ENCODE data around the gene THSD4.
"Not testable (repeated sequence)": the region's sequence is repeated elsewhere in the genome, so short reads cannot be mapped to it uniquely, and the experiment has no call there.

Gene THSD4

DNA sequence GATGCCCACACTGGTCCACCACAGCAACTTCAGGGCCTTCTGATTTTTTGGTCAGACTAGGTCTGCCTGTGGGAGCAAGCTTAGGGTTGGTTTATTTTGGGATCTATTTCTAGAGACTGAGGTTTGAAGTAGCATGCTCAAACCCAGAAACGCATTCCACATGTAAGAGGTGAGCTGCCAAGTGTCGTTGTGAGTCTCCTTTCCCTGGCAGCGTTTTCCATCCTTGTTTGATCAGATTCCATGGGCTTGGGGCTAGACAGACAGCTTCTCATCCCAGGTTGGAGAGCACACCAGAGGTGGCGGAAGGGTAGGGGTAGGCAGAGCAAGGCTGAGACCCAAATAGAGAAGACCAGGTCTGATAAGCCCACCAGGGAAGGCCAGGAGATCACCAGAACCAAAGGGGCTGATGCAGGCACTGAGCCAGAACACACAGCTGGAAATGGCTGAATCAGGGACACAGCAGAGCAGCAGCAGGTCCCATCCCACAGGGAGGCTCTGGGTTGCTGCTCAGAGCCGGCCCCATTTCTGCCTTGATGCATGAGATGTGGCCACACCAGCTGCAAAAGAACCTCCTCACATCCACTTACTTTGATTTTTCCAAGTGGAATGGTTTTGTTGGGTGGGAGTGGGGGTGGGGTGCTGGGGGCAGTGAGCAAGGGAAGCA lies 186.8 kb downstream of the THSD4 start:
- DNase-seq: no peak

DNA sequence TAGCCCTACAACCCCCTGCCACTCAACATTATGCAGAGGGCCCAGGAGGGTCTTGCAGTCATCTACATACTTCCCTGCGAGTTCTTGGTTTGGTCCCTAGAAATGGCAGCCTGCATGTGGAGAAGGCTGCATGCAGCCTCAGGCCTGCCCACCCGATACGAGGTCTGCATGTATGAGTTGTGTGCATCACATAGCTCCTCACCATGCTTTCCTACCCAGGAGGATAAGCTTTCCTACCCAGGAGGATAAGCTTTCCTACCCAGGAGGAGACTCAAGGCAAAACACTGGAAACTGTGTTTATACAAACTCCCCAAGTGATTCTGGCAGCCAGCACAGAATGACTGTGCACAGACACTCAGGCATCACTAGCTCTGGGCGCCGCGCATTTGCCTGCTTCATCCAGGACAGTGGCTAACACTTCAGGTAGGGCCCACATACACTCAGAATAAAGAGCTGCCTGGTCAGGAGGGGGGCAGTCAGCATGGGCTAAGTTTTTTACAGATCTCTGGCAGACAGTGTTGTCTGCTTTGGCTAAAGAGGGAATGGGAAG lies 187.7 kb downstream of the THSD4 start:
- DNase-seq: no peak

DNA sequence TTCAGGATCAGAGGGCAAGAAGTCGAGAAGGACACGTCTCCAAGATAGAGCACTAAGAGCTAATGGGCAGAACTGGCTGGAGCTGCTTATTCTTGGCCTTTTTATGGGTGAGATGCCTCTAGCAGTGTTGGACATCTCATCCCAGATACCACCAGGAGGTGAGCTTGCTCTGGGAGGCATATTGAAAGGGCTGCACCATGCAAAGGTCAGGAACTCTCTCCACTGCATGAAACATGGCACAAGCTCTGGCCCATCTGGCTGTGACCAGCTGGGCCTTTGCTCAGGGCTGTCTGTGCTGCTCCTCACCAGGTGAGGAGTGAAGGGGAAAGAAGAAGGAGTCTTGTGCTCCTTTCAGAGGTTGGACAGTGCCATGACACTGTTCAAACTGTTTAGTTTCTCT lies 188.7 kb downstream of the THSD4 start:
- no peak for DNase-seq

DNA sequence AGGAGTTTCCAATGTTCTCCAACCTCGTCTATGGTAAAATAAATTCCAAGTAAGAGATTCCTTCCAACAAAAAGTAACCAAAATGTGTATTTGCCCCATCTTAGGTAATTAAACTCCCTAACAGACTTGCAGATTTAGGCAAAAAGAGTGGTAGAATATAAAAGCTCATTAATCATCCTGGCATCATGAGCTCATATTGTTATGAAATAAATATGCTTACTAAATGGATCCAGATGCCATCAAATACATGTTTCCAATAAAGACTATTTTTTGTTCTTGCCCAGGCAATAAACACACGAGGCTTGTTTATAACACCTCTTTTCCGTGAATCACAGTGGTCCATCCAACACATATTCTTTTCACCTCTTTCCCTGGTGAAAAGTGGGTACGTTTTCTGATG lies 189.4 kb downstream of the THSD4 start:
- DNase-seq: no peak

DNA sequence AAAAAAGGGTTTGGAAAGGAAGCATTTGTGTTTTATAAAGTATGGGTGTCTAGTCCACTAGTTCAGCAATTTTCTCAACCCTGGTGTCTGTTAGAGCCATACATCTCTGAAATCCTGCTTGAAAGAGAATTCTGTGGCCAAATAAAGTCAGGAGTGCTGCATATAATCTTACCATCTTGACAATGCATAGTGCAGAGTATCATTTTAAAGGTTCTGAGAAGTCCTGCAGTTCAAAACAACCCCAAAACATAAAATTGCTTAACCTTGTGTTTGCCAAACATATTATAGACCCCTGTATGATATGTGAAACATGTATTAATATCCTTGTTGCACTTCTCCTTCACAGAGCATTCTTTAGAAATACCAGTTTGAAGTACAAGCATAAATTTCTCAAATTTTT lies 191.3 kb downstream of the THSD4 start:
- no peak for DNase-seq

DNA sequence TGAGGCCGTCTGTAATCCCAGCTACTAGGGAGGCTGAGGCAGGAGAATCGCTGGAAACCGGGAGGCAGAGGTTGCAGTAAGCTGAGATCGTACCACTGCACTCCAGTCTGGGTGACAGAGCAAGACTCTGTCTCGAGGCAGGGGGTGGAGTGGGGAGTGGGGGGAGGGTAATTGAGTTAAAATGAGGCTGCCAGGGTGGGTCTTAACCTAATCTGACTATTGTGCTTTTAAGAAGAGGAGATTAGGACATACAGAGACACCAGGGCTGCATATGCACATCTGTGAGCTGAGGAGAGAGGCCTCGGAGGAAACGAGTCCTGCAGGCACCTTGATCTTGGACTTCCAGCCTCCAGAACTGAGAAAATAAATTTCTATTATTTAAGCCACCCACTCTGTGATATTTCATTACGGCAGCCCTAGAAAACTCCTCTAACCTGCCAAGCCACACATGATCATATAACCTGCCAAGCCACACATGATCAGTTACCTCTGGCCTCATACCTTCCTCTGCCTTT lies 197.0 kb downstream of the THSD4 start:
- DNase-seq: no peak

DNA sequence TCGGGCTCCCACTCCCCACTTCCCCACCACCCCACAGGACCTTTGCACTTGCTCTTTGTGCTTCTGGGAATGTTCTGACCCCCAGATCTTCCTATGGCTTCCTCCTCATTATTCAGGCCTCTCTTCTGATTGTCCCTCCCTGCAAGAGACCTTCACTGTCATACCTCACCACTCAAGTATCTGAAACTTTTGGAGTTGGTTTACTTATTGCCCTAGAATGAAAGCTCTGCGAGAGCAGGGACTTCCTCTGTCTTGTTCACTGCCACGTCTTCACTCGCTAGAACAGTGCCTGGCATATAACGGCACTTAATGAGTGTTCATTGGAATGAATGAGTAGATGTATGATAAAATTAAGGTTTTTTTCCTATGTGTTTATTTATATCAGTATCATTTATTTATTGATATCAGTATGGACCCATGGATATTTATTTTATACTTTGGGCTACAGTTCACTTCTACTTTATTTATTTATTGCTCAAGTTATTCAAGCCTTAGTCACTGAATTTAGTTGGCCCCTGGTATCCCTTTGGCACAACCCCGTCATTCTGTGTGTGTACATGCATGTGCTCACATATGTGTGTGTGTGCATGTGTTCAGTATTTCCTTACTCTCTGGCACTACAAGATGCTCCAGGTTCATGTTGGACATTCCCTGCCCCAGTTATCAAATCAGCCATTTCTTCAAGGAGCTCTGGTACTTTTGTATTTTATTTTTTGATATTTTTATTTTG lies 197.6 kb downstream of the THSD4 start:
- DNase-seq: no peak

DNA sequence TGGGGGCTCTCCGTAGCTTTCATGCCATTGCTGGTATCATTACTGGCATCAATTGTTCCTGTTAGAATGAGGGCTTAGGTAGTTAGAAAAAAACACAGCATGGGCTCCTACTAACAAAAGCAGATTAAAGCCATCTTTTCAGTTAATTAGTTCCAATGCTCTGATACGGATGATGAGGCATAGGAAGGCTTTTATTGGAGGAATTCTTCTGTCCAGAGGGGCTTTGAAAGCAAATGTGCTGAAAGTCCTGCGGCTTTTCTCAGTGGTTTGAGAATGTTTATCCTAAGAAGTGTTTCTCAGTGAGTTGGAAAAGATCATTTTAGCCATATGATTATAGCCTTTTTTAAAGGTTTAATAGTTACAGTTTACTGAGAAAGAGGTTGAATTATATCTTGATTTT lies 198.5 kb downstream of the THSD4 start:
- no peak for DNase-seq

DNA sequence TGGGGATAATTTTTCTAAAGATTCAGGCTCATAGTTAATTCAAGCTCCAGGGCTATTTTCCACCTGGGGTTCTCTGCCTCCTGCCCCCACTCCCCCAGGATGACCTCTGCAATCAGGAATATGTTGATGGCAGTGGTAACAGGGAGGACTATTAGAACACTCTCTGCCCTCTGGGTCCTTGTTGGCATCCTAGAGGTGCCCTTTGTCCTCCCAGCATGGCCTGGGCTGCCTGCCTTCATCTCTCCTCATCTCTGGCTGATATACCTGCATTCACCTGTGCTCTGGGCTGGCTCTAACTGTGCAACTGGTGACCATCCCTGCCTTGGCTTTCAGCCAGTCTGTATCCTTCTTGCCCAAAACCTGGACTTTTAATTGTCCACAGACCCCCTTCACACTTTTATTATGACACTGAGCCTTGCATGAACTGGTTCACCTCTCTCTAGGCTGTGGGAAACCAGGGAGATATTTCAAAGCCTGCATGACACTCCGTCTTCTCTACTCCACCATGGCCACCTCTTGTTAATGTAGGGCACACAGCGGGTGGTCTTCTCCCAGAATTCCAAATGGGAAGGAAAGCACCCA lies 199.8 kb downstream of the THSD4 start:
- no peak for DNase-seq

DNA sequence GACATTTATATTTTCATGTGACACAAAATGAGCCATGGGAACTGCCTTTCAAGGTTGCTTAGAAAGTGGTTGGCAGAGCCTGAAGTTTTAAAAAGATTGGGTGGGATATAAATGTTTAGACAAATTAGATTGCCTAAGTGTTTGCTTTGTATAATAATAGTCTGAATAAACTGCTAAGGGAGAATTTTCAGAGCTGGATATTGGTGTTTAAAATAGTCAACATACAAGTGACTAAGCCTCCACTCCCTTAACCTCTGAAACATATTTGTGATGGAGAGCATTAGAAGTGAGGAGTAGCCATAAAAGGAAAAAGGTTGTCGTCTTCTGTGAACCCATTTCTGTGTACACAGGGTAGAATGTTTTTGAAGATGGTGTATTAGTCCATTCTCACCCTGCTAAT lies 201.6 kb downstream of the THSD4 start:
- DNase-seq: no peak

DNA sequence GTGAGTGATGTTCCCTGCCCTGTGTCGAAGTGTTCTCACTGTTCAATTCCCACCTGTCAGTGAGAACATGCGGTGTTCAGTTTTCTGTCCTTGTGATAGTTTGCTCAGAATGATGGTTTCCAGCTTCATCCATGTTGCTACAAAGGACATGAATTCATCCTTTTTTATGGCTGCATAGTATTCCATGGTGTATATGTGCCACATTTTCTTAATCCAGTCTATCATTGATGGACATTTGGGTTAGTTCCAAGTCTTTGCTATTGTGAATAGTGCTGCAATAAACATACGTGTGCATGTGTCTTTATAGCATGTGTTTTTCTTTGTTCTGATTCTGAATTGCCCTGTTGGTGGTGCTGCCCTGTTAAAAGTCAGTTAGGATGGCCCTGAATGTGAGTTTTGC lies 204.2 kb downstream of the THSD4 start:
- DNase-seq: not testable (repeated sequence)

DNA sequence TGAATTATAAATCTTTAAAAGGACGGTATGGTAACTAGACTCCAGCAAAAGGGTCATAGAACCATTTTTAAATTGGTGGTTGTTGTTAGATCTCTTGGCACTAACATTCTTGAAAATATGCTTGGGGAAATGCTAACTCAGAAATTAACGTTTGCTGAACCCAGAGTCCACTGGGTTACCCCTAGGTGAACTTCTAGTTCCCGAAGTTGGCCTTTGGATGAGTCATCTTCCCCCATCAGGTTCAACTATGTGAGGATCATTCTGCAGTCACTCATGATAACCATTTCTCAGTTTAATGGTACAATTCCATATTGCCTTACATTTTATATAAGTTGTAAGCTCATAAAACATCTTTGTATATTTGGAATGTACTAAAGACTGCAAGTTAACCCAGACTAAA lies 204.7 kb downstream of the THSD4 start:
- no peak for DNase-seq

DNA sequence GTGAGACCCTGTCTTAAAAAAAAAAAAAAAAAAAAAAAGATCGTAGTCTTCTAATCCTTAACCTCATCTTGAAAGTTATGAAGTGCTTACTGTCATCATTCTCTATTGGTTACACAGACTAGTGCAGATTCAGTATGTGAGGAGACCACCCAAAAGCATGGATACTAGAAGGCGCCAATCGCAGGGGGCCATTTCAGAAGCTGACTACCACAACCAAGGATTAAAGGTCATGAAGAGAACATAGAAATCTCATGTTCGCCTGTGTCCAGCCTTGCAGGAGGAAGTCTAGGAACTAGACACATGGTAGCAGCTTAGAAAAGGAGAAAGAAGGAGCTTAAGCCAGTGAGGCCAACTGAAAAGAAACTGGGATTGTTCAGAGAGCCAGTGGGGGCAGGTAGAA lies 207.8 kb downstream of the THSD4 start:
- no peak for DNase-seq

DNA sequence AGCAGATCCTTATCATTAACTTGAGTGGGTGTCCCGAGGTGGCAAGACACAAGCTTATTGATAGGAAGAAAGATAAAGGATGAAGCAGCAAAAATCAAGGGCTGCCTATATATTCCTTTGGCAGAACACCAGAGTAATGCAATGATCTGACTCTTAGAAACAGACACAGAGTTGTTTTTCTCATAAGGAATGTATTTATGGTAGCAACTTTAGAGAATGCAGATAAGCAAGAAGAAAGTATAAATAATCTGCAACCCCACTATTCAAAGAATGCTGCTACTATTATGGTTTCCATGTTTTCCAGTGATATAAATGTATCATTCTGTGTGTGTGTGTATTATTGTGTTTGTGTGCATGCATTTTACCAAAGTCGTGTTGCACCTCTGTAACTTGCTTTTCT lies 208.3 kb downstream of the THSD4 start:
- no peak for DNase-seq

DNA sequence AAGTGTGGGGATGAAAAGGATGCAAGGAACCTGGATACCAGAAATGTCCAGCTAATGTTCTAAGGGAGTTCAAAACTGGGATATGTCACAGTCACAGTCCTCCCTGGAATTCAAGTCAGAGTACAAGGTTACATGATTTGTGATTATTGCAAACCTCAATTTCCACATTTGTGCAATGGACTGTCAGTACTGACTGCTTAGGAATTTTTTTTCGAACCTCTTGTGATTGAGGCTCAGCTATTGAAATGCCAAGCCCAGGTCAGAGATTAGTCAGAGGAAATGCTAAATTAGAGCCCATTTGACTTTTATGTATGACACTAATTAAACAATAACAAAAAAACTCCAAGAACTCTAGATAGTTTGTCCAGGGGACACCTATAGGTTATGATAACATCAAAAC lies 210.2 kb downstream of the THSD4 start:
- DNase-seq: no peak

DNA sequence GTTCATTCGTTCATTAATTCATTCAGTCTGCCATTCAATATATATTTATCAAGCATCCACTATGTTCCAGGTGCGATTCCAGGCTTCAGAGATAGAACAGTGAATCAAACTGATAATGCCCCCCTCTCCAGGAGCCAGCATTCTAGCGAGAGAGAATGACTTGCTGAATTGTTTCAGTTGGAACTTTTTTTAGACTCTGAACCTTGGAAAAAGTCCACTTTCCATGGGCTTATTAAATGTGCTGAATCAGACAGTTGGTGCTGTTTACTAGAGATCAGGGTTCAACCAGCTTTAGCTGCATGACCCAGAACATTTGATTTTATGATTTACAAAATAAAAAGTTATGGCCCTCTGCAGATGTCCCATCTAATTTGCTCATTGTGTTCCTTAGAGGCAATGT lies 213.2 kb downstream of the THSD4 start:
- DNase-seq: no peak

DNA sequence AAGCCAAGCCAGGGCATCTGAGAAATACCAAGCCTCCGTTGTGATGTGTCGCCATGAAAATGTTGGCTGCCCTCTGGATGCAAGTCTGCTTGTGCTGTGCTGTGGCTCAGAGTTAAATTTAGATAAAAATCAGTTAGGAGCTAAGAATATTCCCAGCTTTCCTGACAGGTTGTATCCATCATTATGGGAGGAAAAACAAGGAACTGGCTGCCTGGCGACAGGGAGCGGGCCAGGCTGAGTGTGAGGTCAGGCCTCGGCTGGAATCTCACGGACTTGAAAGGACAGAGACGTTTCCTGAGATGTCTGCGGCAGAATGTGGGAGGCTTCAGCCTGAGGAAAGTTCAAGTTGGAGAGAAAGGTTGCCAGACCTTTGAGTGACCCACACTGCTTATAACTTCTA lies 213.8 kb downstream of the THSD4 start:
- DNase-seq: no peak

DNA sequence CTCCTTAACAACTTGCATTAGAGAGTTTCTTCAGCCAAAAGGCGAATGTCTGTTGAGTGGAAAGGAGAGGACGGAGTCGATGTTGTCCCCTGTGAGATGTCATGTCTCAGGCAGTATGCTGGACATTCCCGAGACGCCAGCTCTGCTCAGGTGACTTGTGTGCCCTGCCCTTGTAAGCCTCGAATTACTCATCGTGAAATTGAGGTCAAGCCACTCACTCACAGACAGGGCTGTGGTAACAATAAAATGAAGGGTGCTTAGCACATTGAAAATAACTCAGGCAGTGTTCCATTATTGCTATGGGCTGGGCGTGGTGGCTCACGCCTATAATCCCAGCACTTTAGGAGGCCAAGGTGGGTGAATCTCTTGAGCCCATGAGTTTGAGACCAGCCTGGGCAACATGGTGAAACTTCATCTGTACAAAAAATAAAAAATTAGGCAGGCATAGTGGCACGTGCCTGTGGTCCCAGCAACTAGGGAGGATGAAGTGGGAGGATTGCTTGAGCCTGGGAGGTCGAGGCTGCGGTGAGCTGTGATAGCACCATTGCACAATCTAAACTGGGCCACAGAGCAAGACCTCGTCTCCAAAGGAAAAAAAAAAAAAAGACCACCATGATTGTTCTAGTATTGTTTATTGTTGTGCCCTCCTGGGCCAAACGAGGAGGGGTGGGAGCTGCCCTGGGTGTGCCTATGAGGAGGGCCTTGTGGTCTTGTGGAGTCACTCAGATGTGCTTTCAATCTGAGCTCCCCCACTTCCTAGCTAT lies 214.4 kb downstream of the THSD4 start:
- DNase-seq: no peak

DNA sequence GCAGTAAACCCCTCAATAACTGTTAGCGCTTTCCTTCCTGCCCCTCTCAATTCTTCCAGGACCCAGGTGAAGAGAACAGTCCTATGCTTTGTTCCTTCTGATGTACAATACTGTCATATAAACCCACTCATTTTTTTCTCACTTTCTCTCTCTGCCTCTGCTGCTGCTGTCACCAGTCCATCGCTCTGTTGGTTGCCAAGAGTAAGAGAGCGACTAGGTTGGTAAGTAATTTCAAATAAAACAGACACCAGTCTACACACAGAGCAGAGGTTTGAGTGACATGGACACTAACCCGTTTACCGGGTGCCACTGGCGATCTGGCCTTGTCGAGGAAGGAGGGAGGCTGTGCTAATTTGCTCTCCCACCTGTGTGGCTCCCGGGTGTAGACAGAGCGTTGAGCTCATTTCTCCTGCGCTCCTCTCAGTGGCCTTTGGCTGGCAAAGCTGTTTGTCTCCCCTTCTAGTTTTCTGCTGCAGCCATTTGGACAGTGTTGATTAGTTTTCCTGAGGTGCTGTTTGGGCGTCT lies 215.4 kb downstream of the THSD4 start:
- no peak for DNase-seq

DNA sequence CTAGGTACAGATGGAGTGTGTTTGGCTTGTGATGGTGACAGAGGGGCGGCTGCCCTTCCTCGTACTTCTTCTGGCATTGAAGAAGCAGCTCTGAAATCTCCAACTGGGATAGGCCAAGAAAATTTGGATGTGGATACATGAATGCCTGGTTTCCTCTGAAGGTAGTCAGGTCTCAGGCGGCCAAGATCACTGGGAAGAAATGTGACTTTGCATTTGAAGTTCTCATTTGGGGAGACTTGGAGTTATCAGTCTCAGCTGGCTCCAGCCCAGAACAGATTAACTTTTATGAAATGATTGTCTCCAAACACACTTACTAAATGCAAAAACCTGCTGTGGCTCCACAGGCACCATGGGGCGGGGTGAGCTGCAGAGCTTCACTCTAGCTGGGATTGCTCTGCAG lies 215.9 kb downstream of the THSD4 start:
- no peak for DNase-seq

DNA sequence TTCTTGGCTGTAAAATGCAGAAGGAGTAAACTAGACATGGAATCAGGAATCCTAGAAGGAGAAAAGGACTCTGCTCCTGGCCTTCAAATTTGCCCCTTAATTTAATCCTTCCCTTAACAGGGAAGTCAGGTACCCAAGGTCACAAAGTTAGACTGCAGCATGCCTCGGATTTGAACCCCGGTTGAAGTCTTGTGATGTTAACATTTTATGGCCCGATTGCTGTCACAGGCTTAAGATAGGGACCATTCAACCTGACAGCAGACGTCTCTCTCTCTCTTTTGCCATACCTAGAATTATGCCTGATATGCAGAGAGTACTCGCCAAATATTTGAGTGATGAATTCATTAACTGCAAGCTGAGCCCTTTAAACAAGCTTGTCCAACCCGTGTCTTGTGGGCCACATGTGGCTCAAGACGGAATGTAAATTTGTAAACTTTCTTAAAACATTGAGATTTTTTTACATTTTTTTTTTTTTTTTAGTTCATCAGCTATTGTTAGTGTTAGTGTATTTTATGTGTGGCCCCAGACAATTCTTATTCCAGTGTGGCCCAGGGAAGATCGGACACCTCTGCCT lies 217.2 kb downstream of the THSD4 start:
- no peak for DNase-seq

DNA sequence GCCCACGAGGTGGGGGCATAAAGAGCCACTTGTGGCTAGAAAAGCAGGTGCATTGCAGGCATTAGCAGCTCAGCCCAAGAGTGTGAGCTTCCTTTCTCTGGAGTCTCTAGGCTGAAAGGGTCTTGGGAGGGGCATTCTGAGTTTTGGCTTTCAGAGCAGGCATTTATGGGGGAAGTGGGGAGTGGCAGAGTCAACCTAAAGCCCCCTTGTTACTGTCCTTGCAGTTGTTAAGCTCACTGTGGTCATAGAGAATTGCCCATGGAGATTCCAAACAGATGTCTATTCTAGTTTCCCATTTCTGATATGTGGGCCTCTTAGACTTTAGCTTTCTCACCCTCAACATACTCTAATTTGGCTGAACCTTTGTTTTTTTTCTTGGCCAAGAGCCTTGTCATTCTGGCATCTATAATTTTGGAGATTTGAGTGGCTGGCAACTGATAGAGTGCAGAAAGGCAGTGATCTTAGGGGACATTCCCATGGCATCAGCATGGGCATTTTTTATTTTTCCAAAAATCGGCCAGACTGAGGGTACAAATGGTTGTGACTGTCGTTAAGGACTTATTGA lies 217.9 kb downstream of the THSD4 start:
- DNase-seq: no peak

Data from cerebellar nuclear complex (tissue), 1 donor.